Keratinocyte (primary cell): ENCODE results near the gene NHLRC3.

Source experiments
- EZH2 ChIP-seq: IDR thresholded peaks from one replicate; pipeline ENCODE4 v1.6.1; 2012; ENCODE audit warnings: inconsistent platforms, mild to moderate bottlenecking, low read length, moderate library complexity
- TF ChIP-seq, protein P1 (sequence below), 3 experiments: IDR thresholded peaks in 1 of 3; conservative IDR thresholded peaks in 1 of 3; optimal IDR thresholded peaks in 1 of 3; 2 replicates in 2 of 3; 3 replicates in 1 of 3; pipeline versions ENCODE3 to v1.5.1; 2011; ENCODE audit warnings: low read length in 3 of 3, mild to moderate bottlenecking in 3 of 3, moderate library complexity in 2 of 3, control low read depth in 1 of 3, inconsistent platforms in 1 of 3; ENCODE audit not compliant: insufficient read depth in 2 of 3; ENCODE audit errors: extremely low read depth in 1 of 3

DNA sequence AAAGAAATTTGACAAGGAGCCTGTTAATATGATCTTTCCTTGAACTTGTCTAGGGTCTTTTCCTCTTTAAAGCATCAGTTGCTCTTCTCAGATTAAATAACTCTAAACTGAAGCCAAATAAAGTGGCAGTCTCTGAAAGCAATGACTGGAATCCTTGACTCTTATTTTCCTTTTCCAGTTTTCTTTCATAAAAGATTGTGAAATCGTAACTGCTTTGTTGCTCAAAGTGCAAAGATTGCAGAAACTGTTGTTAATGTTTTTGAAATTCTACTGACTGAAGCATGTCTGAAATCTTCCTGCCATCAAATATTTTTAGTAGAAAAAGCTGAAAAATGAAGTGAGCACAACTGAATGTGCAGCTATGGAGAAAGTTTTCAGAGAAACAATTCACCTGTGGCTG is 1.9 kb downstream of the NHLRC3 start:
- TF ChIP-seq, protein P1, sequence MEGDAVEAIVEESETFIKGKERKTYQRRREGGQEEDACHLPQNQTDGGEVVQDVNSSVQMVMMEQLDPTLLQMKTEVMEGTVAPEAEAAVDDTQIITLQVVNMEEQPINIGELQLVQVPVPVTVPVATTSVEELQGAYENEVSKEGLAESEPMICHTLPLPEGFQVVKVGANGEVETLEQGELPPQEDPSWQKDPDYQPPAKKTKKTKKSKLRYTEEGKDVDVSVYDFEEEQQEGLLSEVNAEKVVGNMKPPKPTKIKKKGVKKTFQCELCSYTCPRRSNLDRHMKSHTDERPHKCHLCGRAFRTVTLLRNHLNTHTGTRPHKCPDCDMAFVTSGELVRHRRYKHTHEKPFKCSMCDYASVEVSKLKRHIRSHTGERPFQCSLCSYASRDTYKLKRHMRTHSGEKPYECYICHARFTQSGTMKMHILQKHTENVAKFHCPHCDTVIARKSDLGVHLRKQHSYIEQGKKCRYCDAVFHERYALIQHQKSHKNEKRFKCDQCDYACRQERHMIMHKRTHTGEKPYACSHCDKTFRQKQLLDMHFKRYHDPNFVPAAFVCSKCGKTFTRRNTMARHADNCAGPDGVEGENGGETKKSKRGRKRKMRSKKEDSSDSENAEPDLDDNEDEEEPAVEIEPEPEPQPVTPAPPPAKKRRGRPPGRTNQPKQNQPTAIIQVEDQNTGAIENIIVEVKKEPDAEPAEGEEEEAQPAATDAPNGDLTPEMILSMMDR (optimal IDR thresholded peaks at IDR 0.05 in 1 of 3, IDR thresholded peaks at IDR 0.05 in 1 of 3, conservative IDR thresholded peaks at IDR 0.05 in 1 of 3; ENCODE audit: extremely low read depth in 1 of 3, insufficient read depth in 2 of 3, low read length in 3 of 3): no peak
- TF ChIP-seq EZH2: no peak
